Measurements from ENCODE around the gene SMARCB1. TPM values are rescaled to one million over a fixed set of nuclear protein-coding genes. Genes with fewer than 3 reads are reported as not detected.
A peak's percentile ranks its signal among the peaks of the same experiment; 100 is the strongest.

Gene SMARCB1
- total RNA-seq, 1 donor from 2014 or later: 222 TPM

DNA sequence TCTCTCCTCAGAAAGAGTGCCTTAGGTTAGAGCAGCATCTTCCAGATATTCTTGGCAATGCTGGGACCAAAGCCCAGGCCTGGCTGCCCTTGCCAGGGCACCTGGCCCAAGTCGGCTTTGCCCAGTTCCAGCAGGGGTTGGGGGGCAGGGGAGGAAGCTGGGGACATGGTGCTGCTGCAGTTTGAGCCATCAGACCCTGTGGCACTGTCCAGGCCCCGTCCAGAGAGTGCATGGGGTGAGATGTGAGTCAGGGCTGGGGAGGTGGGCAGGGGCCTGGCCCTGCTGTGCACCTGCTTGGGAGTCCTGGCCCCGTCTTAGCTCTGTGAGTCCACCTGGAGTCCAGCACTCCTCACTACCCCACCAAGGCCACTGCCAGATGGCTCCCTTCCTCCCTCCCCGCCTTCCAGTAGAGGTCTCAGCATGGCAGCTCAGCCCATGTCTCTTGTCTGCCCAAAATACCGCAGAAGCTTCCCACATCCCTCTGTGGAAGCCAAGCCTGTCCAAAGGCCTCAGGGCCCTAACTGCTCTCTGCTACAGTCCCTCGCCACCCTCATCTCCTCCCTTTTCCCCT lies 35.4 kb downstream of the SMARCB1 start:
- Mint-ChIP-seq H3K27me3 (ENCODE audit: low read depth) (no peaks in the 10 kb centered on the region), H3K4me1 (no peaks in the 10 kb centered on the region), H3K9me3 (no peaks in the 10 kb centered on the region), H3K27ac (ENCODE audit: unreplicated experiment) (no peak overlapping the region), H3K36me3 (ENCODE audit: low read depth) (peaks cover 27% of the 10 kb centered on the region), H3K4me3 (peak overlapping the region; percentile 34)
- DNase-seq (ENCODE audit: low read depth, low spot score): no peak
- TF ChIP-seq, protein P1, sequence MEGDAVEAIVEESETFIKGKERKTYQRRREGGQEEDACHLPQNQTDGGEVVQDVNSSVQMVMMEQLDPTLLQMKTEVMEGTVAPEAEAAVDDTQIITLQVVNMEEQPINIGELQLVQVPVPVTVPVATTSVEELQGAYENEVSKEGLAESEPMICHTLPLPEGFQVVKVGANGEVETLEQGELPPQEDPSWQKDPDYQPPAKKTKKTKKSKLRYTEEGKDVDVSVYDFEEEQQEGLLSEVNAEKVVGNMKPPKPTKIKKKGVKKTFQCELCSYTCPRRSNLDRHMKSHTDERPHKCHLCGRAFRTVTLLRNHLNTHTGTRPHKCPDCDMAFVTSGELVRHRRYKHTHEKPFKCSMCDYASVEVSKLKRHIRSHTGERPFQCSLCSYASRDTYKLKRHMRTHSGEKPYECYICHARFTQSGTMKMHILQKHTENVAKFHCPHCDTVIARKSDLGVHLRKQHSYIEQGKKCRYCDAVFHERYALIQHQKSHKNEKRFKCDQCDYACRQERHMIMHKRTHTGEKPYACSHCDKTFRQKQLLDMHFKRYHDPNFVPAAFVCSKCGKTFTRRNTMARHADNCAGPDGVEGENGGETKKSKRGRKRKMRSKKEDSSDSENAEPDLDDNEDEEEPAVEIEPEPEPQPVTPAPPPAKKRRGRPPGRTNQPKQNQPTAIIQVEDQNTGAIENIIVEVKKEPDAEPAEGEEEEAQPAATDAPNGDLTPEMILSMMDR (conservative IDR thresholded peaks at IDR 0.05): no peak

DNA sequence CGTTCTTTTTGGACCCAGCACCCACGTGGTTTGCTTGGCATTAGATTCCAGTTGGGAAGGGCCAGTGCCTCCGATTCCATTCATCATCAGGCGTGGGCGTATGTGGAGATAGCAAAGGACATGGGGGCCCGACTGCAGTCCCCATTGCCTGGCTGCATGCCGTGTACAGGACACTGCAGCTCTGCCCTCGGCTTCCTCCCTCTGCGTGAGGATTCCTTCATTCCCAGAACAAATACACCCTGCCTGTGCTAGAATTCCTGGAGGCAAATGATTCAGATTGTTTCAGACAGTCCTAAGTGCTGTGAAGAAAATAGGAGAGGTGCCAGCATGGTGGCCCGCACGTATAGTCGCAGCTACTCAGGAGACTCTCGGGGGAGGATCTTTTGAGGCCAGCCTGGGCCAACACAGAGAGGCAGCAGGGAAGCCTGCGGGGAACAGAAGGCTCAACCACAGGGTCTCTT lies 36.6 kb downstream of the SMARCB1 start:
- H3K4me1 Mint-ChIP-seq: no peaks in the 10 kb centered on the region
- H3K4me3 Mint-ChIP-seq: no peak overlapping the region
- no peaks in the 10 kb centered on the region for H3K9me3 Mint-ChIP-seq
- H3K27ac Mint-ChIP-seq (ENCODE audit: unreplicated experiment): peak overlapping the region; percentile 29
- TF ChIP-seq, protein P1 (conservative IDR thresholded peaks at IDR 0.05): no peak
- no peak for DNase-seq (ENCODE audit: low read depth, low spot score)
- H3K36me3 Mint-ChIP-seq (ENCODE audit: low read depth): peaks cover 22% of the 10 kb centered on the region
- H3K27me3 Mint-ChIP-seq (ENCODE audit: low read depth): no peaks in the 10 kb centered on the region

DNA sequence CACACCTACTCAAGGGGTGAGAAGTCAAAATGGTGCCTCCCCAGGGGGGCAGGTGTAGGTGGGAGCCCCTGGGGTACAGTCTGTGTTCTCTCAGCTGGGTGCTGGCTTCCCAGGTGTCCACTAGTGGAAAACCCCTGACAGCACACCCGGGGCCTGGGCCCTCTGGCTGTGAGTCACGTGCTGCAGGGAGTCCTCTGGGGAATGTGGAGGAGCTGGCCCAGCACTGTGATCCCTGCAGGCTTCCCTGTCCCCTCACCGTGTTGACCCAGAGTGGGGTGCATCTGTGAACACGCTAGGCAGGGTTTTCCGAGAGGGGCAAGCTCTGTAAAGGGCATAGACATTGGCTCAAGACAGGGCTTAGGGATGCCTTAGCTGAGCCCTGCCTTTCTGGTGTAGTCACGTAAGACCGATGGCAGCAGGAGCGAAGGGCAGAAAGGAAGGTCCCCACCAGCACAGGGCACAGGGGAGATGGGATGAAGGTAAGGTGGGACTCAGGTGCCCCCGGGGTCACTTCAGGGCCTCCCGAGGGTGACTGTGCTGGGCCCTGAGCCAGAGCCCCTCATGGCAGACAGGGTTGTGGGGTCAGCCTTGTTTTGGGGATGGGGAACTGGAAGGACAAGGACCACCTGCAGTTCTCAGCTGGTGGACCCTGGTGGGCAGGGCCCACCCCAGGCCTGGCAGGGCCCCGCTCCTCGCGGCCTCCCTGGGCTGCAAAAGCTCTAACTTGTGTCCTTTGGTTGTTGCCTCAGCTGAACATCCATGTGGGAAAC lies 37.9 kb downstream of the SMARCB1 start:
- Mint-ChIP-seq H3K4me3 (no peak overlapping the region), H3K36me3 (ENCODE audit: low read depth) (peaks cover 23% of the 10 kb centered on the region), H3K27me3 (ENCODE audit: low read depth) (no peaks in the 10 kb centered on the region), H3K9me3 (no peaks in the 10 kb centered on the region), H3K4me1 (no peaks in the 10 kb centered on the region), H3K27ac (ENCODE audit: unreplicated experiment) (no peak overlapping the region)
- TF ChIP-seq, protein P1 (conservative IDR thresholded peaks at IDR 0.05): no peak
- no peak for DNase-seq (ENCODE audit: low read depth, low spot score)

DNA sequence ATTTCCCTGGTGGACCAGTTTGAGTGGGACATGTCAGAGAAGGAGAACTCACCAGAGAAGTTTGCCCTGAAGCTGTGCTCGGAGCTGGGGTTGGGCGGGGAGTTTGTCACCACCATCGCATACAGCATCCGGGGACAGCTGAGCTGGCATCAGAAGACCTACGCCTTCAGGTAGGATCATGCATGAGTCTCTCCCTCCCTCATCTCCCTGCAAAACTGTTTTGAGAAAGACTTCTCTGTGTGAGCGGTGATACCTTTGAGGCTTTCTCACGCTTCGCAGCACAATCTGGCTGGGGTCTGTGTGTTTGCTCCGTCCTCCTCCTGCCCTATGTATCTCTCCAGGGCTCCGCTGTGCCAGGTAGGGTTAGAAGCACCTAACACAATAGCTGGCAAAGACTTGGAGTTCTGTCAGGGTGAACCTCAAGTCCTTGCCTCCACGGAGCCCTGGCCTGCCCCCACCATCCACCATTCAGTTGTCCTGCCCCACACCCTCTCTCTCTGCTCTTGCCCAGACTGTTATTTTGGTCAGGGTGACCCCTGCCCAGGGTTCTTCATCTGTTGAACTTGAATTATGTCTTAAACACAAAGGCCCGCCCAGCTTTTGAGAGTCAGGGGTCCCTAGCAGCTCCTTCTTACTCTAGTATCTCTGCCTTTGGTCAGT lies 38.6 kb downstream of the SMARCB1 start:
- no peaks in the 10 kb centered on the region for H3K27me3 Mint-ChIP-seq (ENCODE audit: low read depth)
- no peak overlapping the region for H3K4me3 Mint-ChIP-seq
- TF ChIP-seq, protein P1 (conservative IDR thresholded peaks at IDR 0.05): no peak
- H3K36me3 Mint-ChIP-seq (ENCODE audit: low read depth): peaks cover 19% of the 10 kb centered on the region
- no peaks in the 10 kb centered on the region for H3K4me1 Mint-ChIP-seq
- H3K27ac Mint-ChIP-seq (ENCODE audit: unreplicated experiment): peak overlapping the region; percentile 43
- H3K9me3 Mint-ChIP-seq: no peaks in the 10 kb centered on the region
- no peak for DNase-seq (ENCODE audit: low read depth, low spot score)

DNA sequence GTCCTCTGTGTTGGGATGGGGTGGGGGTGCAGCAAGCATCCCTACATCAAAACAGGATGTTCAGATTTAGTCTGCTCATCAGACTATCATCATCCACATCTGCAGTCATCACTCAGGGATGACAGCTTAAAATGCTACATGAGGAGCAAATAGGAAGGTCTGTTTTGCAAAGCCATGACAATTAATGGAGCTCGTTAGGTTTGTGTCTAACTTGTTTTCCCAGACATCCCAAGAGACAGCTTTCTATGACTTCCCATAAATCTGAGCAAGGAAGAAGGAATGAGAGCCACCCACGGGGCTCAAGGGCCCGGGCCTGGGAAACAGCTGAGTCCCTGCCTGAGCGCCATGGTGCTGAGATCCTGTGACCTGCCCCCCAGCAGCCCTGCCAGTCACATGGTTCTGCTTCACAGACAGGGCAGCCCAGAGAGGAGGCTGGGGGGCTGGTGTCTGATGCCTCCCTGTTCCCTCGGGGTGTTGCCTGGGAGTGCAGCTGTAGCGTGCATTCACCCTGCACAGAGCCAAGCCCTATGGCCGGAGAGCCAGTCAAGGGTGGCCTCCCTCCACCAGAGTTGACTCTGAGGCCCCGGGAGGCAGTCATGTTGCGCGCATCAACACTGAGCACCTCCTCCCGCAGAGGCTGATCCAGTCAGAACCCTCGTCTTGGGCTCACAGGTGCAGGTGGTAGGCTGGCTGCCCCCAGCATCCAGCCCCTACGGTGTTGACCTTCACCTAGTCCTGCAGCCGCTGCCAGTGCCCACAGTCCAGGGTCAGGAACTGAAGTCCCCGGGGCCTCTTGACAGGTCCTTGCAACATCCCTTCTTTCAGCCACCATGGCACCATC lies 40.0 kb downstream of the SMARCB1 start:
- Mint-ChIP-seq H3K36me3 (ENCODE audit: low read depth) (peaks cover 15% of the 10 kb centered on the region), H3K4me1 (no peaks in the 10 kb centered on the region), H3K9me3 (no peaks in the 10 kb centered on the region), H3K27ac (ENCODE audit: unreplicated experiment) (no peak overlapping the region), H3K27me3 (ENCODE audit: low read depth) (no peaks in the 10 kb centered on the region), H3K4me3 (no peak overlapping the region)
- DNase-seq (ENCODE audit: low read depth, low spot score): no peak
- TF ChIP-seq, protein P1 (conservative IDR thresholded peaks at IDR 0.05): no peak

Data from neural crest cell (in vitro differentiated cells).